GM19324 (cell line): ENCODE results near the gene GAK.
"Not testable (repeated sequence)": the region's sequence is repeated elsewhere in the genome, so short reads cannot be mapped to it uniquely, and the experiment has no call there.

Experiments used
- ATAC-seq: cut with Tn5 transposase; IDR thresholded peaks from one replicate; pipeline ENCODE4 v1.9.1; 2021; ENCODE audit warnings: mild to moderate bottlenecking, moderate library complexity; ENCODE audit not compliant: unreplicated experiment, low FRiP score

Gene GAK

DNA sequence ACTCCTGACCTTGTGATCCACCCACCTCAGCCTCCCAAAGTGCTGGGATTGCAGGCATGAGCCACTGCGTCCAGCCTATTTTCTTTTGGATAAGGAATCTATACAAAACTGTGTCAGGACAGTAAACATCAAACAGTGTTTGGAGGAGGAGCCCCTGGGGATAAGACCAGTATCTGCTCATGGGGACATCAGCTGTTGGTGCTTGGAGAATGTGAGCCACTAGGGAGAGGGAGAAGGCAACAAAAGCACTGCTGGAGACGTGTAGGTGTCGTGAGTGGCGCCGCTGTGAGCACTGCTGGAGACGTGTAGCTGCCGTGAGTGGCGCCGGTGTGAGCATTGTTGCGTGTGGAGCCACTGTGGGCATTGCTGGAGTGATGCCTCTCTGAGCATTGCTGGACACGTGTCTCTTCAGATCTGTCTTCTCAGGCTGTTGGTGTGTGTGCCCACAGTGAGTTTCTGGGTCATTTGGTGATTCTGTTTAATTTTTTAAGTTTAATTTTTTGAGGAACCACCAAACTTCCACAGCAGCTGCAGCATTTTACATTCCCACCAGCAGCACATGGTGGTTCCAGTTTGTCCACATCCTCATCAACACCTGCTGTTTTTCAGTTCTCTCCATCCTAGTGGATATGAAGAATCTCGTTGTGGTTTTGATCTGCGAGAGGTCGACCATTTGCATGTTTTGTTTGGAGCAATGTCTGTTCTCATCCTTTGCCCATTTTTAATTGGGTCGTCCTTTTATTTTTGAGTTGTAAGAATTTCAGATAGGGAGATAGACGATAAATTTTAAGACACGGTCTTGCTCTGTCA is 22.3 kb upstream of the GAK start:
- ATAC-seq, result no peak

DNA sequence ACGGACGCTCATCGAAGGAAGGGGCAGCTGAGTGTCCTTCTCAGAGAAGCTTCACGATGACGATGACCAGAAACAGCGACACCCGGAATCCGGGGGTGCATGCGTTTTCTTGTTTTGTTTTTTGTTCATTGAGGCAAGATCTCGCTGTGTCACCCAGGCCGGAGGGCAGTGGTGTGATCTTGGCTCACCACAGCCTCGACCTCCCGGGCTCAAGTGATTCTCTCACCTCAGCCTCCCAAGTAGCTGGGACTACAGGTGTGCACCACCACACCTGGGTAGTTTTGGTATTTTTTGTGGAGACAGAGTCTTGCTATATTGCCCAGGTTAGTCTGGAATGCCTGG is 21.4 kb upstream of the GAK start:
- no peak for ATAC-seq

DNA sequence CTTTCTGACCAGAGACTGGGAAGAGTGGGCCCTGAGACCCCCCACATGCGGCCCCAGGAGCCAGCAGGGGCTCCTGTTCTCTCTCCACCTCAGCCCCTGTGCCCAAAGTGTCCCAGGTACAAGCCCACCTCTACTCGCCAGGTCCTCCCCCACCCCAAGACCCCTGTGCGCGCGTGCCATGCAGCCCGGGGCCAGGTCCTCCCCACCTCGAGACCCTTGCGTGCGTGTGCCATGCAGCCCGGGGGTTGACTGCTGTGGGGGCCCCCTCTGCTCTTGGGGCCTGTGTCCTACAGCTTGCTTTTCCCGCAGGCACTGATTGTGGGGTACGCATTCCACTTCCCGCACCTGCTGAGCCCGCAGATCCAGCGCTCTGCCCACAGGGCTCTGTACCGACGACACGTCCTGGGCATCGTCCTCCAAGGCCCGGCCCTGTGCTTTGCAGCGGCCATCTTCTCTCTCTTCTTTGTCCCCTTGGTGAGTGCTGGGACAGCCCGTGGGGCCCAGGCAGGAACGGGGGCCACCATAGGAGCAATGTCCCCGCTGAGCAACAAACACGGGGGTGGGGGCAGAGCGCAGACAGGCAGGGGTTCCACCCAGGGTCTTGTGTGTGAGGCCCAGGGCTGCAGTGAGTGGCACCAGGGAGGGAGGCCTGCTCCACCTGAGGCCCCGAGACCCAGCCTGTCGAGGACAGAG is 20.9 kb upstream of the GAK start:
- ATAC-seq, result no peak

DNA sequence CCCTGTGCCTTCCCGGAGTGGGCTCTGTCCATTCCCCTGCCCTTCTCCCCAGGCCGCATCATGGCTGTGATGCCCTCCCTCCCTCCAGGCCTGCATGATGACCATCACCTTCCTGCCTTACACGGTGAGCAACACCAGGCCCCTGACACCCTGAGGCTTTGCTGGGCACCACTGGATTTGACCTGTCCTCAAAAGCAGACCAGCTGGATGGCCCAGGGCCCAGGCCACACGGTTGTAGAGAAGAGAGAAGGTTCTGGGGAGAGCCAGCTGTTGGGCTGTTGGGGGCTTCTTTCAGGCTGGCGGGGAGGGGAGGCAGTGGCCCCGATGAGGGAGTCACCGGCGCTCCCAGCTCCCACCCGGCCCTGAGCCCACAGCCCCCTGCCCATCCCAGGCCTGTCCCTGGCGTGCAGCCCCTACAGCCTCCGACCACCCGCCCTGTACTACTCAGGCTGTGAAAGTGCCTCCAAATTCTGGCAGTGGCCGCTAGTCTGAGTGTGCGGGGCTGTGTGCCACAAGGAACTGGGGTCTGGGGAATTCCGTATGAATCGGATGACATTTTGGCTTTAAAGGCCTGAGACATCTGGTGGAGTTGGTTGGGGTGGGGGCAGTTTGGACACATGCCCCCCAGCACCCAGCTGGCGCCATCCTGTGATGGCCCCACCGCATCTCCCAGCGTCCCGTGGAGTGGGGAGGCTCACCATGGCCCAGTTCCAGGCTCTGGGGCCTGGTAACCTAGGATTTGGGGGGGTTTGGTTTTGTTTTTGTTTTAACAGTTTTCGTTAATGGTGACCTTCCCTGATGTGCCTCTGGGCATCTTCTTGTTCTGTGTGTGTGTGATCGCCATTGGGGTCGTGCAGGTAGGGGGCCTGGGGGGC is 19.7 kb upstream of the GAK start:
- no peak for ATAC-seq

DNA sequence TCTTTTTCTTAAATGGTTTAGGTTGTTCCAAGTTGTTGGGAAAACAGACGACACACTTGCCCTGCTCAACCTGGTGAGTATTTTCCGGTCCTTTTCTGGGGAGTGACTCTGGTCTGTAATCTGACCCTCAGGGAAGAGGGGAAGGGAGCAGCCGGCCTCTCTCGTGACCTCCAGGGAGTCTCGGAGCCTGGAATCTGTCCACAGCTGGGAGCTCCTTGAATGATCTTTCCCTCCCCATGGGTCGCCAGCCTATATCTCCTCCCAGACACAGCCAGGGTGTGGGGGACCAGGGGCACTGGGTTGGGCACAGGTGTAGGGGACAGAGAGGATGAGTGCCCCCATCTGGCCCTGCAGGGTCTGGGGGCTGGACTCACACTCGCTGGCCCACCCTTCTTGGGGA is 19.1 kb upstream of the GAK start:
- ATAC-seq, result no peak

DNA sequence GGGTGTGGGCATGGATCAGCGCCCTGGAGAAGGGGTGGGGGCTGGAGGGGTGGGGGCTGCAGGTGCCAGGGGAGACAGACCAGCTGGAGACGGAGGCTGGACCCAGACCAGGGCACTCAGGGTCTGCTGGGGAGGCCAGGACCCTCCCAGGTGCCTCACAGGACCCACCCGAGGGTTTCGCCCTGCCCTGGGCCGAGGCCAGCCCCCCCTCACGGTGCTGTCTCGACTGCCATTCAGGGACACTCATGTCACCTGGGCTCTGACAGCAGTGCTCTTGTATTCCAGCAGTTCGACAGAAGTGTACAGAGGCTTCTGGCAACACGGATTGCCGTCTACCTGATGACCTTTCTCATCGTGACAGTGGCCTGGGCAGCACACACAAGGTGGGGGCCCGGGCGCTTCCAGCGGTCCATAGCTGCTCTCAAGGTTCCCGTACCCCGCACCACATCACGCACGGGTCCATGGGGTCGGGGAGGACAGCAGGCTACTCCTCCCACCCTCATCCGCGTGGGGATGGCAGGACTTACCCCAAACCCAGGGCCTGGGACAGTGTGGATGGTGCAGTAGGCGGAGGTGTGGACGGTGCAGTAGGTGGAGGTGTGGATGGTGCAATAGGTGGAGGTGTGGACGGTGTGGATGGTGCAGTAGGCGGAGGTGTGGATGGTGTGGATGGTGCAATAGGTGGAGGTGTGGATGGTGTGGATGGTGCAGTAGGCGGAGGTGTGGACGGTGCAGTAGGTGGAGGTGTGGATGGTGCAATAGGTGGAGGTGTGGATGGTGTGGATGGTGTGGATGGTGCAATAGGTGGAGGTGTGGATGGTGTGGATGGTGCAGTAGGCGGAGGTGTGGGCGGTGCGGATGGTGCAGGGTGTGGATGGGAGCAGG is 18.3 kb upstream of the GAK start:
- no peak for ATAC-seq

DNA sequence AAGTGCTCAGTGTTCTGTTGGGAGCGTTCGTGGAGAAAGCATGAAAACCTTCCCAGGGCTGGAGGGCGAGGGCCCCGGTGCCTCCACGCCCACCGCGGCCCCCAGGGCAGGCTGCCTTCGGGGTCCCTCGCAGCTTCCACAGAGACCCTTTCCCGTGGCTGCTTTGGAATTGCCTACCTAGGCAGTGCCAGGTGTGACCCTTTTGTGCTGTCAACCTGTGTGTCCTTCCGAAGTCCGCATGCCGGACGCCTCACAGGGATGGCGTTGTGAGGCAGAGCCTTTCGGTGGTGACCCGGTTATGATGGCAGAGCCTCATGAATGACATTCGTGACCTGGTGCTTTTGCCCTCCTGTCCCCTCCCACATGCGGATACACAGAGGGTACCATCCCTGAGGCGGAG is 17.5 kb upstream of the GAK start:
- no peak for ATAC-seq

DNA sequence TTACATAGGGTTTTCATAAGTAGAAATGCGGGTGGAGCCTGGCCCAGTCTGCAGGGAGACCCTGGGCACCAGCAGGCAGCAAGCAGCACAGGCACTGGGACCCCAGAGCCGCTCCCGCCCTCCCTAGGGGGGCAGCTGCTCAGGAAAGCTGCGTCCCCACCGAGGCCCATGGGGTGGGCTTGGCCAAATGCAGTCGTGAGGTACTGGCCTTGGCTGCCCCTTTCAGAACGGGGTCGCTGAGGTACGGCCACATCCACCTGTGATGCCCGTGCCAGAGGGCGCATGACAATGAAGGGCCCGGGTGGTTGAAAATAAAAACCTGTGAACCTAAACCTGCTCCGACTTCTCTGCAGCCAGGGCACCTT is 16.8 kb upstream of the GAK start:
- no peak for ATAC-seq

DNA sequence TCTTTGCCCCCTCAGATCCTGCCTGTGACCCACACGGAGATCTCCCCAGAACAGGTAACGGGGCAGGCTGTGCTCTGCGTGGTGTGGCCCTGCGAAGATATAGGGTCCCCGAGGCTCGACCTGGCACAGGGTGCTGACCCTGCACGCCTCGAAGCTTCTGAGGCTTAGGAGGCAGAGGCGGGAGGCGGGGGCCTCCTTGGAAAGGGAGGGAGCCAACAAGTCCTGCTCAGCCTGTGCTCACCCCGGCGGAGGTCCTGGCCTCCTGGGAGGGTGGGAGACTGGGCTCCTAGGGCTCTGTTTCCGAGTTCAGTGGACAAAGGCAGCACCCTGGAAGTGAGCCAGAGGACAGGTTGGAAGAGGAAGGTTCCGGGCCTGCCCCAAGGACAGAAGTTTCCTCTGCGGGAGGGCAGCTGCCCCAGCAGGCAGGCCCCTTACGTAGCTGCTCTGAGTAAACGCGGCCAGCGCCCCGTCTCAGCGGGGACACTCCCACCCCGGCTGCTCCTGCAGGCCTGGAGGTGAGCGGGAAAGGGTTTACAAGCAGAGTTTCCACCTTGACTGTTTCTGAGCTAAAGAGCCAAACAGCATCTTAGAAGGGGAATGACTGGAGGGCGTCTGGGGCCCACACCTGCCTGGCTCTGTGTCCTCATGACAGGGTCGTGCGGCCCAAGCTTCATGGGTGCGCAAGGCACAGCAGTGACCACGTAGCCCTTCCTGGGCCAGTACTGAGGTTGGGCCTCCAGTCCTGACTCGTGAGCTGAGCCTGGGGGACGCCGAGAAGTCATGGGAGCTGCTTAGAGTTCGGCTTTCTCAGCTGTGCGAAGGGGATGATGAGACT is 16.2 kb upstream of the GAK start:
- no peak for ATAC-seq

DNA sequence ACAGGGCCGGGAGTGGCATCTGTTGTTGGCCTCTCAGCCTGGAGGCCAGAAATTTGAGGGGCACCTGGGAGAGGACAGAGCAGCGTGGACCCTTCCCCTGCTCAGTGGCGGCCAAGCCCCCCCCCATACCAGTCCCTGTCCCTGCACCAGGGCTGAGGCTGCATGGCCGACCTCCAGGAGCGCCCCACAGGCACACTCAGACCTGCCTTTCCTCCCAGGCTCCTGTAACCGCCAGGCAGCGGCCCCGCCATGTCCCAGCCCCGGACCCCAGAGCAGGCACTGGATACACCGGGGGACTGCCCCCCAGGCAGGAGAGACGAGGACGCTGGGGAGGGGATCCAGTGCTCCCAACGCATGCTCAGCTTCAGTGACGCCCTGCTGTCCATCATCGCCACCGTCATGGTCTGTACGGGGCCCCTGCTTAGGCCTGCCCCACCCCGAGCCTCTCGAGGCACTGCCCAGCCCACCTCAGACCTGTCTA is 15.4 kb upstream of the GAK start:
- ATAC-seq, result no peak

DNA sequence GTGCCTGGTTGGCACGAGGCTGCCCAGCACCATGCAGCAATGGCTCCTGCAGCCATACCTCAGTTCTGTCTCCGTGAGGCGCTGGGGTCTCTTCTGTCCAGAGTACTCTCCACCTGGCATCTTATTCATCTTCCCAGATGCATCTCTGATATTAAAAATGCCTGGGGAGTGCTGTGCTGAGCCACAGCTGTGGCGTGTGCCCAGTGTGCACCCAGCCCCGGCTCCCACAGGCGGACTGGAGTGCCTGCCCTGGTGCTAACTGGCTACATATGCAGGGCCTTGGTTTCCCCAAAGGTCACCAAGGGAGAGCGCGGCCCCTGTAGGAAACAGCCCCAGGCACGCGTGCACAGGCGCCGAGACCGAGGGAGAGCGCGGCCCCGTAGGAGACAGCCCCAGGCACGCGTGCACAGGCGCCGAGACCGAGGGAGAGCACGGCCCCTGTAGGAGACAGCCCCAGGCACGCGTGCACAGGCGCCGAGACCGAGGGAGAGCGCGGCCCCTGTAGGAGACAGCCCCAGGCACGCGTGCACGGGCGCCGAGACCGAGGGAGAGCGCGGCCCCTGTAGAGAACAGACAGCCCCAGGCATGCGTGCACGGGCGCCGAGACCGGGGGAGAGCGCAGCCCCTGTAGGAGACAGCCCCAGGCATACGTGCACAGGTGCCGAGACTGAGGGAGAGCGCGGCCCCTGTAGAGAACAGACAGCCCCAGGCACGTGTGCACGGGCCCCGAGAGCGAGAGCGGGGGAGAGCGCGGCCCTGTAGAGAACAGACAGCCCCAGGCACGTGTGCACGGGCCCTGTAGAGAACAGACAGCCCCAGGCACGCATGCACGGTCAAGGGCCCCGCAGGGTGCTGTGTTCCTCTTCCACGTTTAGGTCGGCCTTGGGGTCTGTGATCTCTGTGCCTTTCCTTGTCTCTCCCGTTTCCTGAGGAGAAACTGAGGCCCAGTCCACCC is 14.7 kb upstream of the GAK start:
- ATAC-seq, result no peak

DNA sequence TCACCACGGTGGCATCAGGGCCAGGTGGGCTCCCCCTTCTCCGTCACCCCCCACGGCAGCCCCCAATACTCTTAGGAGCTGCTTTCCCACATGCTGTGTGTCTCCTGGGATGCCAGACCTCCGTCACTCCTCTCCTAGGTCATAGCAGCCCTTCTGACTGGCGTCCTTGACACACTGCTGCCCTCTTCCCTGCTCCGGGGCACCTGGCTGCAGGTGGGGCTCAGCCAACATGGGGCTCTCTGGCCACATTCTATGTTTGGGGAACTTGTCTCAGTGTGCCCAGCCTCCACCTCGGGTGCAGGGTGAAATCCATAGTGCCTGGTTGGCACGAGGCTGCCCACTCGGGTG is 14.0 kb upstream of the GAK start:
- ATAC-seq, result no peak

DNA sequence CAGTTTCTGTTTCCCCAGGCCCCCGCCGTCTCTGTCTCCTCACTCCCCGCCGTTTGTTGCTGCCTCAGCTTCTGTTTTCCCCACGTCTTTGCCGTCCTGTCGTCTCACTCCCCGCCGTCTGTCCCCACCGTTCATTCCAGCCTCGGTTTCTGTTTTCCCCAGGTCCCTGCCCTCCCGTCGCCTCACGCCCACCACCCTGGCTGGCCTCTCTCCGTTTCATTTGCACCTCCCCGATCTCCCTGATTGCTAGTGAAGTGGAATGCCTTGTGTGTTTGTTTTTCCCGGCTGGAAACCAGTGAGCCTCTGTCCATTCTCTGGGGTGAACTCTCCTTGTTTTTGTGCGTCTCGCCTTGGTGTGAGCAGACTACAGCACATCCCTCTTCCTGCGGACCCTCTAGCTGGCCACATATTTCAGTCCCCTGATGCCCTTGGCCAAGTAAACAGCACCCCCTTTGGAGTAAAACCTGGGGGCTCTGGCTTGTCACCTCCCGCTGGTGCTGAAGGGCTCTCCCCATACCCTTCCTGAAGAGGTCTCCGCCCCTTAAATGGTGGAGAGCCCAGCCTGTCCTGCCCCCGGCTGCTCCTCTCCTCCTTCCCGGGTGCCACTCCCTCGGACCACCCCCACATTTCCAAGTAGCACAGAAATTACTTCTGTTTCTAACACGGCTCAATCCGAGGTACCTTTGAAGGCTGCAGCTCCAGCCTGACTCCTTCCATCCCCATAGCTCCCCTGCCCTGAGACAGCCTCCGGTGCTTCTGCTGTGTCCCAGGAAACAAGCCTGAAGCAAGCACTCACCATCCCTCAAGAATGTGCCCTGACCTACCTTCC is 13.4 kb upstream of the GAK start:
- no peak for ATAC-seq

DNA sequence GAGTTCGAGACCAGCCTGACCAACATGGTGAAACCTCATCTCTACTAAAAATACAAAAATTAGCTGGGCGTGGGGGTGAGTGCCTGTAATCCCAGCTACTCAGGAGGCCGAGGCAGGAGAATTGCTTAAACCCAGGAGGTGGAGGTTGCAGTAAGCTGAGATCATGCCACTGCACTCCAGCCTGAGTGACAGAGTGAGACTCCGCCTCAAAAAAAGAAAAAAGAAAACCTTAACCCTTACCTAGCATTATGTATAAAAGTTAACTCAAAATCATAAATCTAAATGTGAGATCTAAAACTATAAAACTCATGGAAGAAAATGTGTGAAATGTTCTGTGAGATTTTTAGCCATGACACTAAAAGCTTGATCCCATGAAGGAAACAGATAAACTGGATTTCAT is 7.4 kb upstream of the GAK start:
- not testable (repeated sequence) for ATAC-seq

DNA sequence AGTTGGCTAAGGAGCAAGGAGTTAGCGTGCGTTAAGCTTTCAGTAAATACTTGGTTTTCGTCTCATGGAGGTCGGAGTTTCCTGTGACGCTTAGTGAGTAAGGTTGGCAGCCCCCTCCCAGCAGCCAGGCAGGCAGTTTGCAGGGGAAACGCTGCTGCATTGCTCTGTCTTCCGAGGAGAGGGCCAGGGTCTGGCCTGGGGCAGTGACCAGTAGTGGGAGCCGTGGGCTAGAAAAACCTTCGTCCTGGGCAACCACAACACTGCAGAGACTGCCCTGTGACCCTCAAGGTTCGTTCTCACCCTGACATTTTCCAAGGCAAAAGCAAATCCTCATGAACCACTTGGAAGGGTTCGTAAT is 576 bp upstream of the GAK start:
- ATAC-seq, result no peak

DNA sequence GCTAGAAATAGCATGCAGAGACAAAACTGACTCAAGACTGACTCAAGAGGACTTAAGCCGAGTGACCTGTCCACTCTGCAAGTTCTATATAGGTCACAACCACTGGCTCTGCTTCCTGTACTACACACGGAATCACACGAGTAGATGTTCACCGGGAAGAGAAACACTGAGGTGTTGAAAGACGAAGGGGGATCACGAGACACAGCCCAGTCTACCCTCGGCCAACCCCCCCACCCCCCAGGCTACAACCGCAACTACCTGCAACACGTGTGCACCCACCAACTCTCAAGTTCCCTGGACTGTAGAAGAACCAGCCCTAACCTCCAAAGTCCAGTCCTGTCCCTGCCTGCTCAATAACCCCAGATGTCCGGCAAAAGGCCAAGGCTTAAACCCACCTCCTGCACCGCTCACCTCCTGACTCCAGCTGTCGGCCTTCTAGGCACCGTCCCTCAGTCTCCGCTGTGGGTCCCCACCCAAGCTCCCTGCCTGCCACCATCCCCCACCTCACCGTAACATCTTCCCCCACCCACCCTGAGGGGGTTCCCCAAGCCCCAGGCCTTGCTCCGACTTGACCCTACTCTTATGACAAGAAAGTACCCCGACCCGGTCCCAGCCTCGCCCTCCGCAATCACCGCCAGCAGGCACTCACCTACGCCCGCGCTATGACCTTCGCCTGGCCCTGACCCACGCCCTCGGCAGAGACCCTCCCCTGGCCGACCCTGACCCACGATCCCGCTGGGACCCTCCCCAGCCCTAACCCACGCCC is 739 bp downstream of the GAK start:
- ATAC-seq, result peak; percentile 9

DNA sequence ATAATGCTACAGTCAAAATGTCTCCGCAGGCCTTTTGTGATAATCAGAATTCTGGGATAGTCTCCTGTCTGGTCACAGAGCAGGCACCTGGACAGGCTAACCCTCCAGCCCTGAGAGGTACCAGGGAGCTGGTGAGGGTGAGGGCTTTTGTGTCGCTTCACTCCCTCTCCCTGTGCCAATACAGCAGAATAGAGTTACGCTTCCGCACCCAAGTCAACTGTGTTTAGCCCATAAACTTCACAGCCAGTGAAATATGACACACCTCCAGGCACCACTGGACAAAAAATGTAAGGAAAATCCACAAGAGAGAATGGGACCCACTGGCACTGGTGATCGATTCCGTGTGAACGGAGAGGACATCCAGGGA is 1.3 kb downstream of the GAK start:
- ATAC-seq, result no peak
